K562 (cell line): ENCODE results near the gene SFT2D2. TPM values are rescaled to one million over a fixed set of nuclear protein-coding genes. Genes with fewer than 3 reads are reported as not detected.
A peak's percentile ranks its signal among the peaks of the same experiment; 100 is the strongest.

Experiments used
- CEBPG ChIP-seq, 3 experiments: fragments of 200-800 bp in 1 of 3; sonication (Bioruptor generic) in 1 of 3; sonication (generic) in 1 of 3; formaldehyde crosslinking in 1 of 3; IDR thresholded peaks in 2 of 3; conservative IDR thresholded peaks in 1 of 3; 2 replicates each; pipeline versions ENCODE4 v1.6.1 to v1.8.0; 2016 to 2022; ENCODE audit warnings: missing compliant biosample characterization in 2 of 3, missing genetic modification characterization in 2 of 3, mild to moderate bottlenecking in 1 of 3, missing genetic modification reagents in 1 of 3
- CHD4 ChIP-seq: fragments of 200-600 bp; sonication (generic); IDR thresholded peaks from 3 replicates; pipeline ENCODE4 v1.6.1; 2012; ENCODE audit warnings: low read depth, mild to moderate bottlenecking, mixed read lengths, low read length, inconsistent platforms; ENCODE audit not compliant: insufficient read depth, insufficient replicate concordance, poor library complexity, severe bottlenecking
- E2F8 ChIP-seq: fragments of 450-650 bp; IDR thresholded peaks from 2 replicates; pipeline ENCODE4 v1.7.1; 2018; ENCODE audit warnings: mild to moderate bottlenecking, low read depth; ENCODE audit not compliant: partially characterized antibody
- HDAC3 ChIP-seq: fragments of 450-650 bp; IDR thresholded peaks from 2 replicates; pipeline ENCODE4 v1.6.1; 2018; ENCODE audit warnings: borderline replicate concordance, mild to moderate bottlenecking, moderate library complexity; ENCODE audit not compliant: partially characterized antibody
- HMGN3 ChIP-seq: IDR thresholded peaks from 2 replicates; pipeline ENCODE4 v1.6.1; 2011; ENCODE audit warnings: borderline replicate concordance, low read depth, mild to moderate bottlenecking, mixed read lengths, low read length; ENCODE audit not compliant: insufficient read length; ENCODE audit errors: extremely low read depth
- KDM5B ChIP-seq: fragments of 200-600 bp; sonication (generic); IDR thresholded peaks from 2 replicates; pipeline ENCODE4 v1.6.1; 2012; ENCODE audit warnings: low read depth, mild to moderate bottlenecking, moderate library complexity, low read length, control low read depth, inconsistent platforms; ENCODE audit not compliant: insufficient replicate concordance
- MTA2 ChIP-seq: fragments of 450-650 bp; IDR thresholded peaks from 2 replicates; pipeline ENCODE4 v1.6.1; 2016; ENCODE audit warnings: low read depth
- STAT6 ChIP-seq: sonication (generic); formaldehyde crosslinking; IDR thresholded peaks from 2 replicates; pipeline ENCODE4 v1.8.1; 2023; ENCODE audit warnings: mild to moderate bottlenecking, missing genetic modification reagents
- TEAD4 ChIP-seq, 2 experiments: sonication (generic) in 1 of 2; formaldehyde crosslinking in 1 of 2; IDR thresholded peaks; 2 replicates each; pipeline versions ENCODE4 v1.6.1 to v1.8.0; 2012 to 2022; ENCODE audit warnings: borderline replicate concordance in 1 of 2, inconsistent platforms in 1 of 2, low read length in 1 of 2, mild to moderate bottlenecking in 1 of 2, missing genetic modification reagents in 1 of 2
- ZBTB17 ChIP-seq: fragments of 450-650 bp; formaldehyde crosslinking; IDR thresholded peaks from 2 replicates; pipeline ENCODE4 v1.4.0; 2020; ENCODE audit warnings: mild to moderate bottlenecking
- ZNF41 ChIP-seq: fragments of 250-450 bp; sonication (Bioruptor Pico); conservative IDR thresholded peaks from 2 replicates; pipeline ENCODE4 v1.4.0; 2020; ENCODE audit warnings: mild to moderate bottlenecking
- ZNF695 ChIP-seq: fragments of 450-650 bp; formaldehyde crosslinking; IDR thresholded peaks from 2 replicates; pipeline ENCODE4 v1.4.0; 2020; ENCODE audit warnings: mild to moderate bottlenecking, moderate library complexity
- polyA plus RNA-seq, 8 experiments: library from polyadenylated mRNA; depleted of rRNA in 4 of 8; stranded (reverse) in 5 of 8; unstranded in 3 of 8; fragments of >200 nt; fragmentation: Nextera tagmentation in 2 of 8; fragmentation: Illumina TruSeq in 1 of 8; extraction: Ambion mirVana in 2 of 8; extraction: Trizol in 1 of 8; gene quantifications; 2 replicates each; pipeline versions ENCODE4 v1.2.1 to v1.2.3, GENCODE V29; 2011 to 2014; ENCODE audit warnings: inconsistent platforms in 1 of 8, missing spikeins in 1 of 8
- total RNA-seq, 7 experiments: library from RNA; depleted of rRNA in 6 of 7; stranded (reverse); fragments of >200 nt in 6 of 7; fragmentation: Illumina TruSeq in 2 of 7; extraction: Trizol in 2 of 7; gene quantifications; 2 replicates each; pipeline versions ENCODE4 v1.2.1 to v1.2.3, GENCODE V29; 2011 to 2021; ENCODE audit warnings: low replicate concordance in 1 of 7
- TF ChIP-seq, protein P1 (sequence below), 2 experiments: IDR thresholded peaks; 2 replicates each; pipeline ENCODE4 v1.6.1; 2011; ENCODE audit warnings: borderline replicate concordance in 1 of 2, control low read depth in 1 of 2, low read depth in 1 of 2, low read length in 1 of 2, mild to moderate bottlenecking in 1 of 2, mixed read lengths in 1 of 2, moderate library complexity in 1 of 2; ENCODE audit not compliant: insufficient read depth in 1 of 2, insufficient read length in 1 of 2, poor library complexity in 1 of 2, severe bottlenecking in 1 of 2; ENCODE audit errors: extremely low read depth in 1 of 2
- TF ChIP-seq, protein P2 (sequence below): conservative IDR thresholded peaks from 2 replicates; pipeline ENCODE4 v1.6.1; 2011; ENCODE audit warnings: low read depth, mild to moderate bottlenecking, low read length; ENCODE audit not compliant: control insufficient read depth

SFT2D2 gene
- total and polyA plus RNA-seq, 9 of the 15 experiments (the other 6 are each of a cell fraction or from before 2014, with no cell fraction given) = 3.4 to 50.1 (median 21.6) TPM

DNA sequence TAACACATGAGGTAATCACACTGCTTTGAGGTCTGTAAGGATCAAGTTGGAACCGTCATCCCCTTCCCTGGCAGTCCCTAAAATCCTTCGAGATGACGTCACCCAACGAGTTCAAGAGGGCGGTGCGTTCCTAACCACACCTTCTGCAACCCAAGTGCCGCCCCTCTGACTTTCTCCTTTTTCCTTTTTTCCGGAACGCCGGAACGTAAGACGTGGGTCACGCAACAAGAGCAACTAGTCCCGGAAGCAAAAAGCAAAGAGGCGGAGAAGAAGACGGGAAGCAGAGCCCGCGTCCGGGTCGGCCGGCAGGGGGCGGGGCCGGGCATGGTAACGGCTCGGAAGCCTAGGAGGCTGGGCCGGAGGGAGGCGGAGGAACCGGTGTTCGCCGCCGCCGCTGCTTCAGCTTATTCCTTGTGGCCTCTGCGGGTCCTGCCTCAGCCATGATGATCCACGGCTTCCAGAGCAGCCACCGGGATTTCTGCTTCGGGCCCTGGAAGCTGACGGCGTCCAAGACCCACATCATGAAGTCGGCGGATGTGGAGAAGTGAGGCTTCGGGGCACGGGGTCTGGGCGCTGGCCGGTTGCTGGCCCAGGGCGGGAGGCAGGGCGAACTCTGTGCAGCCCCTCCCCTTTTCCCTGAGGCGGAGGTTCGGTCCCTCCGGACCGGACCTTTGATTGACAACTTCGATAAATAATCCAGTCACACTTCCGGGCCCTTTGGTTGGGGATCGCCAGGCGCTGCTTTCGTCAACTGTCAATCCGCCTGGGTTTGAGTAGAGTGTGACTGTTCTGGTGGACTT, 47.0 kb upstream of the SFT2D2 start, which contains the start of gene TIPRL (continued):
- TF ChIP-seq TEAD4 (IDR thresholded peaks at IDR 0.05; ENCODE audit: low read length) (no peak), TEAD4 (CRISPR knock-in tag; IDR thresholded peaks at IDR 0.05; ENCODE audit: borderline replicate concordance) (no peak), CHD4 (peak; percentile 1), MTA2 (peak; percentile 84), STAT6 (CRISPR knock-in tag) (0 out of 2 replicates have a peak, but pooled peaks have one; percentile 82), ZNF41 (CRISPR knock-in tag) (no peak), ZBTB17 (peak; percentile 61), HMGN3 (peak; percentile 88), CEBPG (CRISPR knock-in tag; IDR thresholded peaks at IDR 0.05) (peak; percentile 72; the same call in 1 of the 2 replicates), CEBPG (tag; conservative IDR thresholded peaks at IDR 0.05 in 1 of 2, IDR thresholded peaks at IDR 0.05 in 1 of 2) (peak; percentile 59 to 88; a peak in 3 of 4 replicates), KDM5B (peak; percentile 76), HDAC3 (peak; percentile 27), ZNF695 (CRISPR knock-in tag) (no peak), E2F8 (peak; percentile 92)
- TF ChIP-seq, protein P1, sequence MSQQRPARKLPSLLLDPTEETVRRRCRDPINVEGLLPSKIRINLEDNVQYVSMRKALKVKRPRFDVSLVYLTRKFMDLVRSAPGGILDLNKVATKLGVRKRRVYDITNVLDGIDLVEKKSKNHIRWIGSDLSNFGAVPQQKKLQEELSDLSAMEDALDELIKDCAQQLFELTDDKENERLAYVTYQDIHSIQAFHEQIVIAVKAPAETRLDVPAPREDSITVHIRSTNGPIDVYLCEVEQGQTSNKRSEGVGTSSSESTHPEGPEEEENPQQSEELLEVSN (IDR thresholded peaks at IDR 0.05; ENCODE audit: borderline replicate concordance in 1 of 2, extremely low read depth in 1 of 2, insufficient read depth in 1 of 2, insufficient read length in 1 of 2, low read depth in 1 of 2, low read length in 1 of 2, poor library complexity in 1 of 2, severe bottlenecking in 1 of 2) = peak in 1 of 2 experiments; percentile 44
- TF ChIP-seq, protein P2, sequence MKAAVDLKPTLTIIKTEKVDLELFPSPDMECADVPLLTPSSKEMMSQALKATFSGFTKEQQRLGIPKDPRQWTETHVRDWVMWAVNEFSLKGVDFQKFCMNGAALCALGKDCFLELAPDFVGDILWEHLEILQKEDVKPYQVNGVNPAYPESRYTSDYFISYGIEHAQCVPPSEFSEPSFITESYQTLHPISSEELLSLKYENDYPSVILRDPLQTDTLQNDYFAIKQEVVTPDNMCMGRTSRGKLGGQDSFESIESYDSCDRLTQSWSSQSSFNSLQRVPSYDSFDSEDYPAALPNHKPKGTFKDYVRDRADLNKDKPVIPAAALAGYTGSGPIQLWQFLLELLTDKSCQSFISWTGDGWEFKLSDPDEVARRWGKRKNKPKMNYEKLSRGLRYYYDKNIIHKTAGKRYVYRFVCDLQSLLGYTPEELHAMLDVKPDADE = peak; percentile 80
